NCI-H524 (cell line): ENCODE results near the gene BLNK.
A peak's percentile ranks its signal among the peaks of the same experiment; 100 is the strongest.
"Not testable (repeated sequence)": the region's sequence is repeated elsewhere in the genome, so short reads cannot be mapped to it uniquely, and the experiment has no call there.

ENCODE experiments used
- DNase-seq, 2 experiments: peaks; one replicate each; lab custom pipeline; 2025; lab: John Stamatoyannopoulos, UW

Gene BLNK

GRCh38 chr10:96271016-96271815 lies at the start of gene BLNK:
Gene BLNK, minus strand, starts transcription at chr10:96271569. Its CDS starts 171 bp downstream, at chr10:96271398.
- no peak for DNase-seq

GRCh38 chr10:96319754-96320474 lies 48.5 kb upstream of the BLNK start:
- DNase-seq = no peak

- DNase-seq = no peak
Measured at GRCh38 chr10:96317067-96317833, 45.9 kb upstream of the BLNK start.

GRCh38 chr10:96313344-96313743 lies 42.0 kb upstream of the BLNK start:
- no peak for DNase-seq

- DNase-seq = no peak
Measured at GRCh38 chr10:96311180-96311715, 39.9 kb upstream of the BLNK start.

GRCh38 chr10:96310321-96310669 lies 38.9 kb upstream of the BLNK start:
- DNase-seq = no peak

- DNase-seq = no peak
Measured at GRCh38 chr10:96309628-96310320, 38.4 kb upstream of the BLNK start.

- DNase-seq = not testable (repeated sequence)
Measured at GRCh38 chr10:96308854-96309253, 37.5 kb upstream of the BLNK start.

- DNase-seq = no peak
Measured at GRCh38 chr10:96306516-96306915, 35.1 kb upstream of the BLNK start.

GRCh38 chr10:96305019-96305418 lies 33.6 kb upstream of the BLNK start:
- no peak for DNase-seq

GRCh38 chr10:96304230-96304629 lies 32.9 kb upstream of the BLNK start, which contains the start of gene DNTT:
Gene DNTT, plus strand, starts transcription at chr10:96304434. Its CDS starts 64 bp downstream, at chr10:96304498.
- no peak for DNase-seq

- no peak for DNase-seq
Measured at GRCh38 chr10:96301616-96302015, 30.2 kb upstream of the BLNK start.

GRCh38 chr10:96299383-96299782 lies 28.0 kb upstream of the BLNK start:
- no peak for DNase-seq

GRCh38 chr10:96298362-96298761 lies 27.0 kb upstream of the BLNK start:
- no peak for DNase-seq

- no peak for DNase-seq
Measured at GRCh38 chr10:96297486-96297885, 26.1 kb upstream of the BLNK start.

- DNase-seq = no peak
Measured at GRCh38 chr10:96295475-96295874, 24.1 kb upstream of the BLNK start.

- peak; percentile 10 to 20 for DNase-seq
Measured at GRCh38 chr10:96292971-96293920, 21.9 kb upstream of the BLNK start.

- no peak for DNase-seq
Measured at GRCh38 chr10:96290368-96291133, 19.2 kb upstream of the BLNK start.

- no peak for DNase-seq
Measured at GRCh38 chr10:96289218-96289910, 18.0 kb upstream of the BLNK start.
